ENCODE results near the gene HS6ST3.

The HS6ST3 gene

DNA sequence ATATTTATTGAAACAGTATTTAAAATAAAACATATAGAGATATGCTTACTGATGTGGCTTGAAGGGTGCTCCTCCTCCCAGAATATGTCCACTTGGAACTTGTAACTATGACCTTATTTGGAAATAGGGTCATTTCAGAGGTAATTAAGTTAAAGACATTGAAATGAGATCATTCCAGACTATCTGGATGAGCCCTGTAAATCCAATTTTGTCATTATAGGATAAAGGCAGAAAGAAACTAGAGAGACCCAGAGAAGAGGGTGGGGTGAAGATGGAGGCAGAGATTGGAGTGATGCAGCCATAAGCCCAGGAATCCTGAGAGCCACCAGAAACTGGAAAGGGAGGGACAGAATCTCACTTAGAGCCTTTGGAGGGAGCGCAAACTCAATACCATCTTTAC, 661.2 kb downstream of the HS6ST3 start:
- TF ChIP-seq, protein P1, sequence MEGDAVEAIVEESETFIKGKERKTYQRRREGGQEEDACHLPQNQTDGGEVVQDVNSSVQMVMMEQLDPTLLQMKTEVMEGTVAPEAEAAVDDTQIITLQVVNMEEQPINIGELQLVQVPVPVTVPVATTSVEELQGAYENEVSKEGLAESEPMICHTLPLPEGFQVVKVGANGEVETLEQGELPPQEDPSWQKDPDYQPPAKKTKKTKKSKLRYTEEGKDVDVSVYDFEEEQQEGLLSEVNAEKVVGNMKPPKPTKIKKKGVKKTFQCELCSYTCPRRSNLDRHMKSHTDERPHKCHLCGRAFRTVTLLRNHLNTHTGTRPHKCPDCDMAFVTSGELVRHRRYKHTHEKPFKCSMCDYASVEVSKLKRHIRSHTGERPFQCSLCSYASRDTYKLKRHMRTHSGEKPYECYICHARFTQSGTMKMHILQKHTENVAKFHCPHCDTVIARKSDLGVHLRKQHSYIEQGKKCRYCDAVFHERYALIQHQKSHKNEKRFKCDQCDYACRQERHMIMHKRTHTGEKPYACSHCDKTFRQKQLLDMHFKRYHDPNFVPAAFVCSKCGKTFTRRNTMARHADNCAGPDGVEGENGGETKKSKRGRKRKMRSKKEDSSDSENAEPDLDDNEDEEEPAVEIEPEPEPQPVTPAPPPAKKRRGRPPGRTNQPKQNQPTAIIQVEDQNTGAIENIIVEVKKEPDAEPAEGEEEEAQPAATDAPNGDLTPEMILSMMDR (IDR thresholded peaks at IDR 0.05; ENCODE audit: control insufficient read depth, insufficient read depth, low read depth, low read length, missing control alignments) = no peak
- no peak for DNase-seq (ENCODE audit: low read depth)
- H3K4me3 ChIP-seq (ENCODE audit: control insufficient read depth, low read depth, low read length) = no peak overlapping the region

DNA sequence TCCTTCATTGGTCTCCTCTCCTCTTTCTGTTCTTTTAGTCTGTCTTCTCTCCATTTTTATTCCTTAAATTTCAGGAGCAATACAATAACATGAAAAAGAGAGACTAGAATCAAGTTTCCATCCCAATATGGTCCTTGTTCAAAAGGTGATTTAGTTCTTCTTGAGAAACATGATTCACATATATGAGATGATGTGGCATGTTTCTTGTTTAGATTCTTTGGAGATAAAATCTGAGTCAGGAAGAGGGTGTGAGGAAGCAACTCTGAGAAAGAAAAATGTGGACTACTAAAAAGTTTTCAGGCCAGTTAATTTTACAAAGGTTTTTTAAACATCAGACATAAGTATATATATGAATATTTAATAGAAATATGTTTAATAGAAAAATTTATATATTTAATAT, 673.0 kb downstream of the HS6ST3 start:
- TF ChIP-seq, protein P1 (IDR thresholded peaks at IDR 0.05; ENCODE audit: control insufficient read depth, insufficient read depth, low read depth, low read length, missing control alignments) = no peak
- no peak for DNase-seq (ENCODE audit: low read depth)

DNA sequence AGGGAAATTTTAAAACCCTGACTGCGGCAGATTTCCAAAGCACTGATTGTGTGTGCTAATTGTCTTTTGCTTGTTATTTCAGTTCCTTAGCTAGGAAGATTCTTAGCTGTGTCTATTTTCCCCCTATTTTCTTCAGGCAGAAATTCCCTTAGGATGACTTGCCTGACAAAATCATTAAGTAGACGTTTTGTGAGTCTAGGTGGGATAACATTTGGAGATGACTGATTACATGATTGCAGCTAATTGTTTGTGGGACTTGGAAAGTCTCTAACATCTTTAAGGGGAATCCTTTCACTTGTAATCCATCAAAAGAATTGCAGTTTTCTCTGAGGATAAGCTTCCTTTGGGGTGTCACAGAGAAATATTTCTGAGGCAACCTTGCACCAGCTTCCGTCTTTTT, 676.4 kb downstream of the HS6ST3 start:
- no peak for DNase-seq (ENCODE audit: low read depth)
- TF ChIP-seq, protein P1 (IDR thresholded peaks at IDR 0.05; ENCODE audit: control insufficient read depth, insufficient read depth, low read depth, low read length, missing control alignments) = no peak
- no peak overlapping the region for H3K4me3 ChIP-seq (ENCODE audit: control insufficient read depth, low read depth, low read length)

More for the DNA sequence above, 673.0 kb downstream of the HS6ST3 start:
- H3K4me3 ChIP-seq (ENCODE audit: control insufficient read depth, low read depth, low read length) = no peak overlapping the region

DNA sequence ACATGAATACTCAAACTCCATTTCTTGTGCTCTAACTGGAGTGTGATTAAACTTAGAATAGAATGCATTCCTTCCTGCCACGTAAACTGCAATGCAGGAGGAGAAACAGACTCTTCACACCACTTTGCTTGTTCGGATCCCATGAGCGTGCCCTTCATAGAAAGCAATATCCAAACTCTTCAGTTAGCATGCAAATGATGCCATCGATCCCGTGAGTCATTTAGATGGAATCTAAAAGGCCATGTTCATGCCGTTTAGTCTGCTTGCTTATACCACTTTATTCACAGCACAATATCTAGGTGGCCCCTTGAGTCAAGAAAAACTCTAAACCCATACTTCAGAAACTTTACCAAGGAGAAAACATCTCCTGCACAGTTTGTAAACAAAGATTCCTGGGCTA, 678.6 kb downstream of the HS6ST3 start:
- no peak overlapping the region for H3K4me3 ChIP-seq (ENCODE audit: control insufficient read depth, low read depth, low read length)
- no peak for DNase-seq (ENCODE audit: low read depth)
- TF ChIP-seq, protein P1 (IDR thresholded peaks at IDR 0.05; ENCODE audit: control insufficient read depth, insufficient read depth, low read depth, low read length, missing control alignments) = no peak

DNA sequence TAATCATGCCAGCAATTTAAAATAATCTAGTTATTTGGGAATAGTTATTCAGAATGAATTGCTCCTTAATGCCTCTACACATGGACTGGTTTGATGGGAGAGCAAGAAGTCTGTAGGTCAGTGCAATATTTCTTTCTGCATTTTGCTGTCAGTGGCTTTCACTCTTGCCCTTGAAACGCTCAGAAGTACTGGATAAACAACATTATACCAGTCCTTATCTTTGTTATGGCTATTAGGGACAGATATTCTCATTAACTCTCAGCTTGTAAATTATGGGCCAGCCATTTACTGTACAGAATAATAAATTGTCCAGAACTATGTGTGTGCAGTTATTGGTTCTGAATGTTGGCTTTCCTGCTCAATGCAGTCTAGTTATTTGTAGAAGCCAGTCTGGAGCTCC, 680.0 kb downstream of the HS6ST3 start:
- no peak for DNase-seq (ENCODE audit: low read depth)
- H3K4me3 ChIP-seq (ENCODE audit: control insufficient read depth, low read depth, low read length) = no peak overlapping the region
- TF ChIP-seq, protein P1 (IDR thresholded peaks at IDR 0.05; ENCODE audit: control insufficient read depth, insufficient read depth, low read depth, low read length, missing control alignments) = no peak

DNA sequence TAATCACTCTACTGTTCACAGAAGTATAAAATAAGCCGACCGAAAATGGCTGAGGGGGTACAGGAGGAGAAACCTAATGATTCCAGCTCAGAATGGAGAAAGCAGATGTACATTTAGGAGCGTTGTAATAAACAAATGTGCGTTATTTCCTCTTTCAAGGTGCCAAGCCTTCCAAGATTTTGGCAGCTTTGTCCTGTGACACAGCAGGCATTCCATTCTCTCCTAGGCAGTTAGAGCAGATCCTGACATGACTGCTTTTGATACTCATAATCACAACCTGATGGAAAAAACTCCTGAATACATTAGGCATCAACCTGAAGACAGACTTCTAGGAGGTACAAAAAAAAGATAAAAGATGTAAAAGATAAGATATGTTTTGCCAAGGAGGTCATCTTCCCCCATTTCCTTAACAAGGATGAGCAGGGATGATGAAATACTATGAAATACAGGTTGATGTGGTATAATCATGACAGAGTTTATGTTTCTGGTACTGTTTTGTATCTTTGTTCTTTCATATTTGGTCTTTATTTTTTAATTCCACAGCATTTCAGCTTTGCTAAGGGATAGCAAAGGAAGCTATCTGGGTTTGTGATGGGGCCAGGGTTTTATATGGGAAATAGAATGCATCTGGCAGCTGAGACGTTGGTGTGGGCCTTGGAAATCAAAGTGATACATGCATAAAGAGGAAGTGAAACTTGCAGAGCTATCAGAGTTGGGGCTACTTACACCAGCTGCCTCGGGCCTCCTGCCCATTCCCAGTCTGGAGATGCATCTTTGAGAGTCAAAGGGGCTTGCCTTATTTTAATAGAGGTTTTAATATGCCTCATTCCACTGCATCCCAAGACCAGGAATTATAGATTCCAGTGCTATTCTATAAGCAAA, 681.8 kb downstream of the HS6ST3 start:
- TF ChIP-seq, protein P1 (IDR thresholded peaks at IDR 0.05; ENCODE audit: control insufficient read depth, insufficient read depth, low read depth, low read length, missing control alignments) = no peak
- H3K4me3 ChIP-seq (ENCODE audit: control insufficient read depth, low read depth, low read length) = no peak overlapping the region
- DNase-seq (ENCODE audit: low read depth) = no peak
